ENCODE results near the gene FRMD4A. TPM values are rescaled to one million over a fixed set of nuclear protein-coding genes. Genes with fewer than 3 reads are reported as not detected.

The FRMD4A gene
- polyA plus RNA-seq, 3 donors, result 82.0 to 91.8 (median 86.9) TPM

DNA sequence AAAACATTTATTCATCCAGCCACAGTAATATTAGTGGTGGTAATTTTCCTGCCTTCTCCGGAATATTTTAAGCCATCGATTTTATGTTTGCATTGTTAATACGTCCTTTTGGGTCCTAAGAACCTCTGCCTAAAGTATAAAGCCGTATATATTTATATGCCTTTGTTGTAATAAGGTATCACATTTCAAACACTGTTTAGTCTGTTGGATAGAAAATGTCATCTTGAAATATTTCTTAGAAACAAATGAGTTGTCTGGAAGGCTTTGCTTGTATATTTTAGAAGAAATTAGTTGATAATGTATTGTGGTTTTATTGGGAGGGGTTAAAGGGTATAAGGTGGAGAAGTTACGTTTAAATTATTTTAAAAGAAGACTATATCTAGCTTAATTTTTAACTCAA, 732.8 kb downstream of the FRMD4A start:
- DNase-seq (ENCODE audit: extremely low read depth in 1 of 11, low read depth in 9 of 11, low spot score in 4 of 11), result no peak

DNA sequence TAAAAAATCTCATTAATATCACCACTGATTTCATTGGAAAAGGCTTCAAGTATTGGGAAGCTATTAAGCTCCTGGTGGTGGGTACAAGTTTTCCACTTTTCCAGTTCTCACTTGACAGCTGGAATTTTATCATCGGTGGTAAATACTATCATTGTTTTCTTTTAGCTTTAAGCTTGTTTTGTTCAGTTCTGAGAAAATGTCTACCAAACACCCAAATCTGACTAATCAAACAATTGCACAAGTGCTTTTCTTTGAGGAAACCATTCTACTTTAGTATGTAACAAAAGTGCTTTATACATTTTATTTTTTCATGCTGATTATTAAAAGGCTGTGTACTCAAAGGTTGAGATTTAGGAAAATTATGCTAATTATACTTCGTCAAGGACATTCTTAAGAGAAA, 736.1 kb downstream of the FRMD4A start:
- DNase-seq (ENCODE audit: extremely low read depth in 1 of 11, low read depth in 9 of 11, low spot score in 4 of 11), result no peak

Measured in renal cortex interstitium (tissue), 11 donors.